H9 (cell line): ENCODE measurements around the gene SCP2D1. TPM values are rescaled to one million over a fixed set of nuclear protein-coding genes. Genes with fewer than 3 reads are reported as not detected.

ENCODE experiments used
- DNase-seq: peaks from one replicate; pipeline ENCODE4 v3.0.0-alpha.2; 2017
- H2AFZ ChIP-seq: one replicate; pipeline ENCODE4 v1.6.1; 2013; ENCODE audit warnings: mild to moderate bottlenecking, low read length, control low read depth, moderate library complexity
- H2AK5ac ChIP-seq: 2 replicates; pipeline ENCODE4 v1.6.1; 2013; ENCODE audit warnings: low read length, control low read depth, mixed read lengths; ENCODE audit not compliant: insufficient read length
- H2BK120ac ChIP-seq: one replicate; pipeline ENCODE4 v1.6.1; 2013; ENCODE audit warnings: low read depth, mild to moderate bottlenecking, low read length, control low read depth, inconsistent platforms; ENCODE audit not compliant: poor library complexity, severe bottlenecking
- H2BK12ac ChIP-seq: 2 replicates; pipeline ENCODE4 v1.6.1; 2013; ENCODE audit warnings: low read length, control low read depth, mixed read lengths, low read depth; ENCODE audit not compliant: insufficient read length
- H2BK15ac ChIP-seq: 2 replicates; pipeline ENCODE4 v1.6.1; 2013; ENCODE audit warnings: low read depth, low read length, control low read depth
- H2BK20ac ChIP-seq: one replicate; pipeline ENCODE4 v1.6.1; 2013; ENCODE audit warnings: low read depth, mild to moderate bottlenecking, low read length, control low read depth, inconsistent platforms; ENCODE audit not compliant: poor library complexity, severe bottlenecking
- H2BK5ac ChIP-seq: 2 replicates; pipeline ENCODE4 v1.6.1; 2013; ENCODE audit warnings: low read length, control low read depth, mixed read lengths; ENCODE audit not compliant: insufficient read length
- H3K14ac ChIP-seq: 2 replicates; pipeline ENCODE4 v1.6.1; 2013; ENCODE audit warnings: low read length, control low read depth; ENCODE audit not compliant: insufficient read depth
- H3K18ac ChIP-seq: 2 replicates; pipeline ENCODE4 v1.6.1; 2013; ENCODE audit warnings: low read depth, mild to moderate bottlenecking, mixed read lengths, low read length, control low read depth; ENCODE audit not compliant: insufficient read length
- H3K23ac ChIP-seq: 2 replicates; pipeline ENCODE4 v1.6.1; 2013; ENCODE audit warnings: low read length, control low read depth, mixed read lengths, low read depth; ENCODE audit not compliant: insufficient read length
- H3K23me2 ChIP-seq: 2 replicates; pipeline ENCODE4 v1.6.1; 2013; ENCODE audit warnings: low read depth, mild to moderate bottlenecking, mixed read lengths, low read length, control low read depth; ENCODE audit not compliant: insufficient read length, poor library complexity, severe bottlenecking
- H3K27ac ChIP-seq: 2 replicates; pipeline ENCODE4 v1.5.1; 2013; ENCODE audit warnings: low read length, control low read depth, mixed read lengths, low read depth; ENCODE audit not compliant: insufficient read length
- H3K27me3 ChIP-seq: 2 replicates; pipeline ENCODE4 v1.6.1; 2013; ENCODE audit warnings: low read length, control low read depth, inconsistent platforms; ENCODE audit not compliant: insufficient read depth
- H3K4ac ChIP-seq: 2 replicates; pipeline ENCODE4 v1.6.1; 2013; ENCODE audit warnings: low read depth, mild to moderate bottlenecking, control low read depth, inconsistent platforms, low read length, moderate library complexity
- H3K4me1 ChIP-seq: 2 replicates; pipeline ENCODE4 v1.6.1; 2013; ENCODE audit warnings: low read length, control low read depth, inconsistent platforms; ENCODE audit not compliant: insufficient read depth
- H3K4me2 ChIP-seq: 2 replicates; pipeline ENCODE4 v1.6.1; 2013; ENCODE audit warnings: low read length, control low read depth, mixed read lengths; ENCODE audit not compliant: insufficient read length, insufficient read depth
- H3K56ac ChIP-seq: 2 replicates; pipeline ENCODE4 v1.6.1; 2013; ENCODE audit warnings: low read depth, mild to moderate bottlenecking, mixed read lengths, low read length, control low read depth; ENCODE audit not compliant: insufficient read length
- H3K79me1 ChIP-seq: 2 replicates; pipeline ENCODE4 v1.6.1; 2013; ENCODE audit warnings: low read depth, mild to moderate bottlenecking, moderate library complexity, low read length, control low read depth, inconsistent platforms; ENCODE audit not compliant: insufficient read depth, poor library complexity, severe bottlenecking
- H3K79me2 ChIP-seq: 2 replicates; pipeline ENCODE4 v1.6.1; 2013; ENCODE audit warnings: low read length, control low read depth, inconsistent platforms; ENCODE audit not compliant: insufficient read depth
- H3K9ac ChIP-seq: 2 replicates; pipeline ENCODE4 v1.6.1; 2013; ENCODE audit warnings: low read length, control low read depth, mixed read lengths; ENCODE audit not compliant: insufficient read length; ENCODE audit errors: extremely low read depth
- H3K9me3 ChIP-seq: one replicate; pipeline ENCODE4 v1.6.1; 2013; ENCODE audit warnings: low read depth, low read length, inconsistent platforms; ENCODE audit not compliant: control insufficient read depth
- H3T11ph ChIP-seq: one replicate; pipeline ENCODE4 v1.6.1; 2013; ENCODE audit warnings: mild to moderate bottlenecking, low read length, control low read depth, inconsistent platforms
- H4K20me1 ChIP-seq: one replicate; pipeline ENCODE4 v1.6.1; 2013; ENCODE audit not compliant: control insufficient read depth, insufficient read length, insufficient read depth
- H4K5ac ChIP-seq: 2 replicates; pipeline ENCODE4 v1.6.1; 2013; ENCODE audit warnings: low read depth, mild to moderate bottlenecking, mixed read lengths, low read length, control low read depth; ENCODE audit not compliant: insufficient read length
- H4K8ac ChIP-seq: replicated peaks from 2 replicates; pipeline ENCODE4 v1.6.1; 2013; ENCODE audit warnings: low read length, control low read depth, mixed read lengths, low read depth; ENCODE audit not compliant: insufficient read length
- H4K91ac ChIP-seq: 2 replicates; pipeline ENCODE4 v1.6.1; 2013; ENCODE audit warnings: low read depth, mild to moderate bottlenecking, moderate library complexity, mixed read lengths, low read length, control low read depth; ENCODE audit not compliant: insufficient read length
- H3K27ac Mint-ChIP-seq, 3 experiments: 2 replicates in 2 of 3; 3 replicates in 1 of 3; pipeline ENCODE4 v1.8.0; 2020 to 2021; ENCODE audit warnings: mixed read lengths in 3 of 3, mild to moderate bottlenecking in 1 of 3, moderate library complexity in 1 of 3
- H3K27me3 Mint-ChIP-seq: 2 replicates; pipeline ENCODE4 v1.8.0; 2021; ENCODE audit warnings: low read depth, mild to moderate bottlenecking, moderate library complexity, mixed read lengths
- H3K36me3 Mint-ChIP-seq, 3 experiments: 2 replicates in 2 of 3; 3 replicates in 1 of 3; pipeline ENCODE4 v1.8.0; 2020 to 2021; ENCODE audit warnings: low read depth in 3 of 3, mixed read lengths in 3 of 3; ENCODE audit not compliant: insufficient read depth in 1 of 3
- H3K4me1 Mint-ChIP-seq, 2 experiments: 2 replicates each; pipeline ENCODE4 v1.8.0; 2020; ENCODE audit warnings: mixed read lengths in 2 of 2
- H3K4me3 Mint-ChIP-seq, 2 experiments: 2 replicates in 1 of 2; 3 replicates in 1 of 2; pipeline ENCODE4 v1.8.0; 2020 to 2021; ENCODE audit warnings: mild to moderate bottlenecking in 2 of 2, mixed read lengths in 2 of 2, moderate library complexity in 1 of 2
- H3K9me3 Mint-ChIP-seq, 2 experiments: 2 replicates in 1 of 2; 3 replicates in 1 of 2; pipeline ENCODE4 v1.8.0; 2020; ENCODE audit warnings: mild to moderate bottlenecking in 2 of 2, mixed read lengths in 2 of 2, moderate library complexity in 1 of 2
- CTCF ChIP-seq: fragments of 200-600 bp; sonication (generic); conservative IDR thresholded peaks from 3 replicates; pipeline ENCODE4 v1.8.0; 2021; ENCODE audit warnings: antibody characterized with exemption, mild to moderate bottlenecking
- WGBS: extraction: QIAGEN DNeasy Blood & Tissue Kit; methylation state at CpG from one replicate; pipeline ENCODE4 v1.1.7; 2013; ENCODE audit warnings: missing lambda C conversion rate, low lambda C conversion rate, mixed read lengths; ENCODE audit not compliant: insufficient read length; ENCODE audit errors: extremely low coverage; 5-methylcytosine and 5-hydroxymethylcytosine counted together
- total RNA-seq: library from RNA; stranded (reverse); gene quantifications from 2 replicates; pipeline ENCODE4 v1.2.1, GENCODE V29; 2021

The SCP2D1 gene
- total RNA-seq, 1 experiment from 2014 or later, result not detected

- Histone ChIP-seq H3K27ac (no peak overlapping the region), H4K8ac (no peak overlapping the region), H3K27me3 (no peaks in the 10 kb centered on the region), H3K4me1 (no peaks in the 10 kb centered on the region), H3K23me2 (no peaks in the 10 kb centered on the region), H4K20me1 (no peaks in the 10 kb centered on the region), H3K14ac (no peak overlapping the region), H3K79me2 (no peaks in the 10 kb centered on the region), H2BK120ac (no peak overlapping the region), H3K9ac (no peak overlapping the region), H3K9me3 (no peaks in the 10 kb centered on the region), H3K18ac (no peak overlapping the region), H2BK15ac (no peak overlapping the region), H2AFZ (no peak overlapping the region), H4K5ac (no peak overlapping the region), H2AK5ac (no peak overlapping the region), H3K79me1 (no peaks in the 10 kb centered on the region), H3K4me2 (no peak overlapping the region), H2BK20ac (no peak overlapping the region), H4K91ac (no peak overlapping the region), H3K23ac (no peak overlapping the region), H2BK12ac (no peak overlapping the region), H2BK5ac (no peak overlapping the region), H3T11ph (no peak overlapping the region), H3K4ac (no peak overlapping the region), H3K56ac (no peak overlapping the region)
- TF ChIP-seq CTCF, result no peak
- Mint-ChIP-seq H3K27ac (no peak overlapping the region), H3K27me3 (peaks cover 14% of the 10 kb centered on the region), H3K9me3 (no peaks in the 10 kb centered on the region), H3K4me1 (no peaks in the 10 kb centered on the region), H3K36me3 (no peaks in the 10 kb centered on the region), H3K4me3 (no peak overlapping the region)
- no CpG with 5 or more reads among the region's 4 CpGs for WGBS
- no peak for DNase-seq
These were observed 7.7 kb upstream of the SCP2D1 start for GRCh38 chr20:18805881-18806280.
